CD4-positive, CD25-positive, alpha-beta regulatory T cell (primary cell): Measurements from ENCODE around the gene CCDC81. TPM values are rescaled to one million over a fixed set of nuclear protein-coding genes. Genes with fewer than 3 reads are reported as not detected.
A peak's percentile ranks its signal among the peaks of the same experiment; 100 is the strongest.

Experiments
- ATAC-seq, 2 donors: fragments of 150-1000 bp; cut with Tn5 transposase; one replicate each; pipeline ENCODE4 v1.10.0; 2021; ENCODE audit warnings: low read depth in 2 of 2, moderate number of reproducible peaks in 2 of 2, moderate library complexity in 1 of 2
- DNase-seq, 3 donors: peaks; one replicate each; pipeline versions ENCODE4 v3.0.0 to v3.0.0-alpha.2; 2012 to 2022; ENCODE audit warnings: mixed read lengths in 1 of 3
- H3K27ac ChIP-seq: one replicate; pipeline ENCODE4 v1.7.0; 2013; ENCODE audit warnings: mild to moderate bottlenecking, low read length; ENCODE audit not compliant: insufficient read depth, poor library complexity, severe bottlenecking
- H3K27me3 ChIP-seq: one replicate; pipeline ENCODE4 v1.7.0; 2013; ENCODE audit warnings: low read length; ENCODE audit not compliant: control insufficient read depth, insufficient read depth
- H3K36me3 ChIP-seq: one replicate; pipeline ENCODE4 v1.7.0; 2013; ENCODE audit warnings: mild to moderate bottlenecking, low read length, moderate library complexity; ENCODE audit not compliant: control insufficient read depth, insufficient read depth
- H3K4me1 ChIP-seq: 2 replicates; pipeline ENCODE4 v1.7.0; 2013; ENCODE audit warnings: mild to moderate bottlenecking, low read length; ENCODE audit not compliant: insufficient read depth, control insufficient read depth, poor library complexity, severe bottlenecking
- H3K4me3 ChIP-seq: one replicate; pipeline ENCODE4 v1.7.0; 2013; ENCODE audit warnings: low read depth, mild to moderate bottlenecking, low read length, moderate library complexity
- H3K9me3 ChIP-seq, 2 experiments: 1 replicate in 1 of 2; 2 replicates in 1 of 2; pipeline ENCODE4 v1.7.0; 2013; ENCODE audit warnings: low read length in 2 of 2, mild to moderate bottlenecking in 1 of 2, moderate library complexity in 1 of 2; ENCODE audit not compliant: control insufficient read depth in 2 of 2
- H3K27ac Mint-ChIP-seq, 3 donors: one replicate each; pipeline ENCODE4 v1.8.0; 2020 to 2022; ENCODE audit warnings: mild to moderate bottlenecking in 3 of 3, mixed read lengths in 3 of 3, moderate library complexity in 2 of 3
- H3K27me3 Mint-ChIP-seq: one replicate; pipeline ENCODE4 v1.8.0; 2022; ENCODE audit warnings: mild to moderate bottlenecking, mixed read lengths
- H3K36me3 Mint-ChIP-seq: one replicate; pipeline ENCODE4 v1.8.0; 2020; ENCODE audit warnings: mixed read lengths
- H3K4me1 Mint-ChIP-seq, 4 donors: one replicate each; pipeline ENCODE4 v1.8.0; 2020 to 2022; ENCODE audit warnings: mixed read lengths in 4 of 4, mild to moderate bottlenecking in 1 of 4
- H3K4me3 Mint-ChIP-seq, 4 donors: one replicate each; pipeline ENCODE4 v1.8.0; 2020 to 2022; ENCODE audit warnings: mild to moderate bottlenecking in 4 of 4, mixed read lengths in 4 of 4, moderate library complexity in 3 of 4
- H3K9me3 Mint-ChIP-seq, 7 donors: one replicate each; pipeline ENCODE4 v1.8.0; 2020 to 2022; ENCODE audit warnings: mixed read lengths in 7 of 7, mild to moderate bottlenecking in 3 of 7, moderate library complexity in 2 of 7
- polyA plus RNA-seq, 4 donors: library from polyadenylated mRNA; unstranded; fragments of 300-500 nt; fragmentation: Illumina TruSeq; gene quantifications; one replicate each; pipeline ENCODE4 v1.2.3, GENCODE V29; 2021
- total RNA-seq: library from RNA; stranded (reverse); gene quantifications from one replicate; pipeline ENCODE4 v1.2.3, GENCODE V29; 2022

CCDC81 gene
- total and polyA plus RNA-seq, 5 donors from 2014 or later = 0.96 TPM; not detected in 4

GRCh38 chr11:86449993-86450629 is 75.4 kb downstream of the CCDC81 start:
- no peak overlapping the region for H3K27ac Mint-ChIP-seq
- peaks cover 7% of the 10 kb centered on the region for H3K27me3 Mint-ChIP-seq
- no peak overlapping the region for H3K4me3 Mint-ChIP-seq

GRCh38 chr11:86453290-86454030 is 78.8 kb downstream of the CCDC81 start:
- H3K36me3 ChIP-seq = no peaks in the 10 kb centered on the region
- H3K4me3 ChIP-seq = no peak overlapping the region
- H3K27me3 ChIP-seq = no peaks in the 10 kb centered on the region
- peaks cover 0 to 7% (median 5%) of the 10 kb centered on the region in 4 donors for H3K4me1 Mint-ChIP-seq
- no peaks in the 10 kb centered on the region for H3K36me3 Mint-ChIP-seq
- H3K9me3 Mint-ChIP-seq = no peaks in the 10 kb centered on the region
- H3K27me3 Mint-ChIP-seq = peaks cover 7% of the 10 kb centered on the region
- no peaks in the 10 kb centered on the region for H3K9me3 ChIP-seq
- H3K27ac Mint-ChIP-seq = no peak overlapping the region
- no peak overlapping the region for H3K27ac ChIP-seq
- H3K4me1 ChIP-seq = no peaks in the 10 kb centered on the region
- no peak for DNase-seq
- ATAC-seq = no peak
- H3K4me3 Mint-ChIP-seq = no peak overlapping the region

More at GRCh38 chr11:86449993-86450629, 75.4 kb downstream of the CCDC81 start:
- no peaks in the 10 kb centered on the region for H3K36me3 Mint-ChIP-seq
- Histone ChIP-seq H3K9me3 (no peaks in the 10 kb centered on the region), H3K27ac (no peak overlapping the region), H3K27me3 (no peaks in the 10 kb centered on the region), H3K36me3 (no peaks in the 10 kb centered on the region), H3K4me3 (no peak overlapping the region), H3K4me1 (no peaks in the 10 kb centered on the region)
- H3K9me3 Mint-ChIP-seq = no peaks in the 10 kb centered on the region
- no peak for DNase-seq
- no peak for ATAC-seq
- no peaks in the 10 kb centered on the region for H3K4me1 Mint-ChIP-seq

- H3K4me3 ChIP-seq = no peak overlapping the region
- no peaks in the 10 kb centered on the region for H3K4me1 ChIP-seq
- no peaks in the 10 kb centered on the region for H3K36me3 ChIP-seq
- no peaks in the 10 kb centered on the region for H3K9me3 Mint-ChIP-seq
- H3K27me3 Mint-ChIP-seq = peaks cover 7% of the 10 kb centered on the region
- peaks cover 0 to 7% (median 5%) of the 10 kb centered on the region in 4 donors for H3K4me1 Mint-ChIP-seq
- no peaks in the 10 kb centered on the region for H3K27me3 ChIP-seq
- ATAC-seq = peak; percentile 41 to 50
- no peaks in the 10 kb centered on the region for H3K36me3 Mint-ChIP-seq
- H3K27ac ChIP-seq = no peak overlapping the region
- no peaks in the 10 kb centered on the region for H3K9me3 ChIP-seq
- DNase-seq = peak; percentile 30 to 76 (median 47)
- no peak overlapping the region for H3K4me3 Mint-ChIP-seq
- H3K27ac Mint-ChIP-seq = peak overlapping the region in 1 of 3 donors; percentile 48
These were observed 81.6 kb downstream of the CCDC81 start for GRCh38 chr11:86456075-86456939.

GRCh38 chr11:86458294-86459001 is 83.8 kb downstream of the CCDC81 start:
- no peak for DNase-seq
- Histone ChIP-seq H3K27ac (no peak overlapping the region), H3K4me3 (no peak overlapping the region), H3K27me3 (no peaks in the 10 kb centered on the region), H3K4me1 (no peaks in the 10 kb centered on the region), H3K36me3 (no peaks in the 10 kb centered on the region), H3K9me3 (no peaks in the 10 kb centered on the region)
- H3K4me3 Mint-ChIP-seq = no peak overlapping the region
- H3K9me3 Mint-ChIP-seq = no peaks in the 10 kb centered on the region
- no peak for ATAC-seq
- H3K36me3 Mint-ChIP-seq = no peaks in the 10 kb centered on the region
- H3K27me3 Mint-ChIP-seq = peaks cover 8% of the 10 kb centered on the region
- H3K4me1 Mint-ChIP-seq = peaks cover 0 to 7% (median 5%) of the 10 kb centered on the region in 4 donors
- H3K27ac Mint-ChIP-seq = no peak overlapping the region

- Histone ChIP-seq H3K36me3 (no peaks in the 10 kb centered on the region), H3K27ac (no peak overlapping the region), H3K4me3 (no peak overlapping the region), H3K4me1 (no peaks in the 10 kb centered on the region), H3K9me3 (no peaks in the 10 kb centered on the region), H3K27me3 (no peaks in the 10 kb centered on the region)
- peaks cover 11% of the 10 kb centered on the region for H3K27me3 Mint-ChIP-seq
- H3K27ac Mint-ChIP-seq = no peak overlapping the region
- no peaks in the 10 kb centered on the region for H3K9me3 Mint-ChIP-seq
- H3K36me3 Mint-ChIP-seq = no peaks in the 10 kb centered on the region
- no peak for ATAC-seq
- peaks cover 0 to 7% (median 5%) of the 10 kb centered on the region in 4 donors for H3K4me1 Mint-ChIP-seq
- no peak for DNase-seq
- no peak overlapping the region for H3K4me3 Mint-ChIP-seq
These were observed 84.3 kb downstream of the CCDC81 start for GRCh38 chr11:86459002-86459385.

- Mint-ChIP-seq H3K9me3 (no peaks in the 10 kb centered on the region), H3K4me1 (peaks cover 0 to 7% (median 5%) of the 10 kb centered on the region in 4 donors), H3K36me3 (no peaks in the 10 kb centered on the region), H3K27ac (no peak overlapping the region), H3K4me3 (no peak overlapping the region), H3K27me3 (peaks cover 4% of the 10 kb centered on the region)
- no peak overlapping the region for H3K27ac ChIP-seq
- ATAC-seq (no peak), DNase-seq (no peak)
- no peaks in the 10 kb centered on the region for H3K27me3 ChIP-seq
- H3K9me3 ChIP-seq = no peaks in the 10 kb centered on the region
- H3K36me3 ChIP-seq = no peaks in the 10 kb centered on the region
- no peak overlapping the region for H3K4me3 ChIP-seq
- no peaks in the 10 kb centered on the region for H3K4me1 ChIP-seq
These were observed 85.2 kb downstream of the CCDC81 start for GRCh38 chr11:86459682-86460460.
